GM23338 (cell line): ENCODE results near the gene RPS6KA4. TPM values are rescaled to one million over a fixed set of nuclear protein-coding genes. Genes with fewer than 3 reads are reported as not detected.
A peak's percentile ranks its signal among the peaks of the same experiment; 100 is the strongest.

Experiments used
- ATAC-seq: fragments of 200-7000 bp; cut with Tn5 transposase; 3 replicates; pipeline ENCODE4 v1.9.1; 2020
- DNase-seq: peaks from one replicate; pipeline ENCODE4 v3.0.0-alpha.2; 2015; ENCODE audit warnings: low spot score
- H2AFZ ChIP-seq: fragments of 200-600 bp; sonication (generic); 2 replicates; pipeline ENCODE4 v1.8.0; 2016; ENCODE audit warnings: antibody characterized with exemption, mild to moderate bottlenecking, moderate library complexity
- H3F3A ChIP-seq: fragments of 200-600 bp; sonication (generic); replicated peaks from 2 replicates; pipeline ENCODE4 v1.8.0; 2017; ENCODE audit warnings: antibody characterized with exemption, mixed run types, low read depth
- H3K27ac ChIP-seq: fragments of 200-600 bp; sonication (generic); 2 replicates; pipeline ENCODE4 v1.6.1; 2016; ENCODE audit warnings: low read depth
- H3K27me3 ChIP-seq: fragments of 200-600 bp; sonication (generic); 2 replicates; pipeline ENCODE4 v1.8.0; 2016; ENCODE audit warnings: mild to moderate bottlenecking, mixed run types, moderate library complexity; ENCODE audit not compliant: insufficient read depth
- H3K36me3 ChIP-seq: fragments of 200-600 bp; sonication (generic); 2 replicates; pipeline ENCODE4 v1.8.0; 2016; ENCODE audit warnings: mild to moderate bottlenecking; ENCODE audit not compliant: insufficient read depth
- H3K4me1 ChIP-seq: fragments of 200-600 bp; sonication (generic); 2 replicates; pipeline ENCODE4 v1.8.0; 2016; ENCODE audit warnings: mild to moderate bottlenecking, moderate library complexity; ENCODE audit not compliant: insufficient read depth
- H3K4me2 ChIP-seq: fragments of 200-600 bp; sonication (generic); 2 replicates; pipeline ENCODE4 v1.7.1; 2017; ENCODE audit warnings: mixed run types
- H3K4me3 ChIP-seq: fragments of 200-600 bp; sonication (generic); 2 replicates; pipeline ENCODE4 v1.6.1; 2016; ENCODE audit warnings: mixed run types
- H3K79me2 ChIP-seq: fragments of 200-600 bp; sonication (generic); replicated peaks from 2 replicates; pipeline ENCODE4 v1.8.0; 2017; ENCODE audit warnings: mild to moderate bottlenecking; ENCODE audit not compliant: insufficient read depth
- H3K9me2 ChIP-seq: fragments of 200-600 bp; sonication (generic); 2 replicates; pipeline ENCODE4 v1.8.0; 2017; ENCODE audit not compliant: insufficient read depth
- H4K20me1 ChIP-seq: fragments of 200-600 bp; sonication (generic); replicated peaks from 2 replicates; pipeline ENCODE4 v1.8.0; 2017; ENCODE audit warnings: mild to moderate bottlenecking; ENCODE audit not compliant: insufficient read depth
- H3K27ac Mint-ChIP-seq: 2 replicates; pipeline ENCODE4 v1.8.0; 2020; ENCODE audit warnings: inconsistent platforms, mild to moderate bottlenecking, moderate library complexity, mixed read lengths
- H3K27me3 Mint-ChIP-seq: 3 replicates; pipeline ENCODE4 v1.8.0; 2022; ENCODE audit warnings: low read depth, mild to moderate bottlenecking, moderate library complexity, mixed read lengths, inconsistent platforms; ENCODE audit not compliant: insufficient read depth, poor library complexity
- H3K36me3 Mint-ChIP-seq: 3 replicates; pipeline ENCODE4 v1.8.0; 2021; ENCODE audit warnings: low read depth, mild to moderate bottlenecking, inconsistent platforms, moderate library complexity, mixed read lengths
- H3K4me1 Mint-ChIP-seq: 3 replicates; pipeline ENCODE4 v1.8.0; 2020; ENCODE audit warnings: mild to moderate bottlenecking, inconsistent platforms, mixed read lengths
- H3K4me3 Mint-ChIP-seq: 3 replicates; pipeline ENCODE4 v1.8.0; 2021; ENCODE audit warnings: moderate library complexity, mild to moderate bottlenecking, inconsistent platforms, mixed read lengths
- H3K9me3 Mint-ChIP-seq: 3 replicates; pipeline ENCODE4 v1.8.0; 2020; ENCODE audit warnings: moderate library complexity, mild to moderate bottlenecking, inconsistent platforms, mixed read lengths
- CREB1 ChIP-seq: fragments of 250-450 bp; sonication (Bioruptor Pico); IDR thresholded peaks from 2 replicates; pipeline ENCODE4 v1.5.0; 2020; ENCODE audit warnings: low read depth, mild to moderate bottlenecking, moderate library complexity
- EZH2 ChIP-seq: fragments of 200-600 bp; sonication (generic); IDR thresholded peaks from one replicate; pipeline ENCODE4 v1.8.0; 2017; ENCODE audit warnings: antibody characterized with exemption, mild to moderate bottlenecking, low read depth; ENCODE audit not compliant: unreplicated experiment
- EZH2phosphoT487 ChIP-seq: fragments of 200-600 bp; sonication (generic); IDR thresholded peaks from one replicate; pipeline ENCODE4 v1.8.1; 2018; ENCODE audit warnings: antibody characterized with exemption; ENCODE audit not compliant: unreplicated experiment
- POLR2AphosphoS5 ChIP-seq: IDR thresholded peaks from 2 replicates; pipeline ENCODE4 v1.6.1; 2016; ENCODE audit warnings: antibody characterized with exemption, low read depth
- polyA plus RNA-seq: library from polyadenylated mRNA; unstranded; fragments of >200 nt; fragmentation: Nextera tagmentation; extraction: Ambion mirVana; gene quantifications from 2 replicates; pipeline ENCODE4 v1.2.1, GENCODE V29; 2016
- total RNA-seq: library from RNA; depleted of rRNA; stranded (reverse); fragments of >200 nt; shearing (Covaris generic); gene quantifications from 2 replicates; pipeline ENCODE4 v1.2.3, GENCODE V29; 2014
- TF ChIP-seq, protein P1 (sequence below): fragments of 250-450 bp; sonication (Bioruptor Pico); IDR thresholded peaks from 2 replicates; pipeline ENCODE4 v1.5.0; 2020; ENCODE audit warnings: mild to moderate bottlenecking, moderate library complexity
- TF ChIP-seq, protein P2 (sequence below), 2 experiments: fragments of 200-600 bp in 1 of 2; sonication (generic) in 1 of 2; conservative IDR thresholded peaks; 2 replicates each; pipeline versions ENCODE4 v1.5.1 to v1.6.1; 2016 to 2017; ENCODE audit warnings: antibody characterized with exemption in 2 of 2, low read depth in 2 of 2, mild to moderate bottlenecking in 2 of 2, moderate library complexity in 1 of 2

RPS6KA4 gene
- total and polyA plus RNA-seq, 2 experiments from 2014 or later: 3.5 to 19.9 TPM

DNA sequence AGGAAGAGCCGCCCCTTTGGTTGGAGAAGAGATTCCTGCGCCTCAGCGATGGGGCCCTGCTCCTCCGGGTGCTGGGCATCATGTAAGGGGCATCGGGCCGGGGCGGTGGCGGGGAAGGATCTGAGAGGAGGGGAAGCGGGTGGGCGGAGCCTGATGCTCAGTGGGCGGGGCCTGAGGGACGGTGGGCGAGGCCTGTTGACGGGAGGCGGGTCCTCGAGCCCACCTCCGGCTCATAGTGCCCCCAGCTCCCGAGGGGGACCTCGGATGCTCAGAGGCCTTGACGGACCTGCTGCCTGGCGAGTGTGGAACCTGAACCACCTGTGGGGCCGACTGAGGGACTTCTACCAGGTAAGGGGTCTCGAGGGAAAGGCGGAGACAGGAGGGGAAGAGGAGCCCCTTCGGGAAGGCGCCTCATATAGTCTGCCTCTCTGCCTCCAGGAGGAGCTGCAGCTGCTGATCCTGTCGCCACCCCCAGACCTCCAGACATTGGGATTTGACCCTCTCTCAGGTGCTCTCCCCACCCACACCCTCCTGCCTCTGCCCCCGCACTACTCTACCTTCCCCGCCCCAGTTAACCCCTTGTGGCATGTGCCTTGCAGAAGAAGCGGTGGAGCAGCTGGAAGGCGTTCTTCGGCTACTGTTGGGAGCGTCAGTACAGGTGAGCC, 18.2 kb upstream of the RPS6KA4 start:
- peak; percentile 16; the same call in 1 of the 2 replicates for TF ChIP-seq CREB1 (CRISPR knock-in tag)
- no peak for TF ChIP-seq EZH2
- TF ChIP-seq, protein P1, sequence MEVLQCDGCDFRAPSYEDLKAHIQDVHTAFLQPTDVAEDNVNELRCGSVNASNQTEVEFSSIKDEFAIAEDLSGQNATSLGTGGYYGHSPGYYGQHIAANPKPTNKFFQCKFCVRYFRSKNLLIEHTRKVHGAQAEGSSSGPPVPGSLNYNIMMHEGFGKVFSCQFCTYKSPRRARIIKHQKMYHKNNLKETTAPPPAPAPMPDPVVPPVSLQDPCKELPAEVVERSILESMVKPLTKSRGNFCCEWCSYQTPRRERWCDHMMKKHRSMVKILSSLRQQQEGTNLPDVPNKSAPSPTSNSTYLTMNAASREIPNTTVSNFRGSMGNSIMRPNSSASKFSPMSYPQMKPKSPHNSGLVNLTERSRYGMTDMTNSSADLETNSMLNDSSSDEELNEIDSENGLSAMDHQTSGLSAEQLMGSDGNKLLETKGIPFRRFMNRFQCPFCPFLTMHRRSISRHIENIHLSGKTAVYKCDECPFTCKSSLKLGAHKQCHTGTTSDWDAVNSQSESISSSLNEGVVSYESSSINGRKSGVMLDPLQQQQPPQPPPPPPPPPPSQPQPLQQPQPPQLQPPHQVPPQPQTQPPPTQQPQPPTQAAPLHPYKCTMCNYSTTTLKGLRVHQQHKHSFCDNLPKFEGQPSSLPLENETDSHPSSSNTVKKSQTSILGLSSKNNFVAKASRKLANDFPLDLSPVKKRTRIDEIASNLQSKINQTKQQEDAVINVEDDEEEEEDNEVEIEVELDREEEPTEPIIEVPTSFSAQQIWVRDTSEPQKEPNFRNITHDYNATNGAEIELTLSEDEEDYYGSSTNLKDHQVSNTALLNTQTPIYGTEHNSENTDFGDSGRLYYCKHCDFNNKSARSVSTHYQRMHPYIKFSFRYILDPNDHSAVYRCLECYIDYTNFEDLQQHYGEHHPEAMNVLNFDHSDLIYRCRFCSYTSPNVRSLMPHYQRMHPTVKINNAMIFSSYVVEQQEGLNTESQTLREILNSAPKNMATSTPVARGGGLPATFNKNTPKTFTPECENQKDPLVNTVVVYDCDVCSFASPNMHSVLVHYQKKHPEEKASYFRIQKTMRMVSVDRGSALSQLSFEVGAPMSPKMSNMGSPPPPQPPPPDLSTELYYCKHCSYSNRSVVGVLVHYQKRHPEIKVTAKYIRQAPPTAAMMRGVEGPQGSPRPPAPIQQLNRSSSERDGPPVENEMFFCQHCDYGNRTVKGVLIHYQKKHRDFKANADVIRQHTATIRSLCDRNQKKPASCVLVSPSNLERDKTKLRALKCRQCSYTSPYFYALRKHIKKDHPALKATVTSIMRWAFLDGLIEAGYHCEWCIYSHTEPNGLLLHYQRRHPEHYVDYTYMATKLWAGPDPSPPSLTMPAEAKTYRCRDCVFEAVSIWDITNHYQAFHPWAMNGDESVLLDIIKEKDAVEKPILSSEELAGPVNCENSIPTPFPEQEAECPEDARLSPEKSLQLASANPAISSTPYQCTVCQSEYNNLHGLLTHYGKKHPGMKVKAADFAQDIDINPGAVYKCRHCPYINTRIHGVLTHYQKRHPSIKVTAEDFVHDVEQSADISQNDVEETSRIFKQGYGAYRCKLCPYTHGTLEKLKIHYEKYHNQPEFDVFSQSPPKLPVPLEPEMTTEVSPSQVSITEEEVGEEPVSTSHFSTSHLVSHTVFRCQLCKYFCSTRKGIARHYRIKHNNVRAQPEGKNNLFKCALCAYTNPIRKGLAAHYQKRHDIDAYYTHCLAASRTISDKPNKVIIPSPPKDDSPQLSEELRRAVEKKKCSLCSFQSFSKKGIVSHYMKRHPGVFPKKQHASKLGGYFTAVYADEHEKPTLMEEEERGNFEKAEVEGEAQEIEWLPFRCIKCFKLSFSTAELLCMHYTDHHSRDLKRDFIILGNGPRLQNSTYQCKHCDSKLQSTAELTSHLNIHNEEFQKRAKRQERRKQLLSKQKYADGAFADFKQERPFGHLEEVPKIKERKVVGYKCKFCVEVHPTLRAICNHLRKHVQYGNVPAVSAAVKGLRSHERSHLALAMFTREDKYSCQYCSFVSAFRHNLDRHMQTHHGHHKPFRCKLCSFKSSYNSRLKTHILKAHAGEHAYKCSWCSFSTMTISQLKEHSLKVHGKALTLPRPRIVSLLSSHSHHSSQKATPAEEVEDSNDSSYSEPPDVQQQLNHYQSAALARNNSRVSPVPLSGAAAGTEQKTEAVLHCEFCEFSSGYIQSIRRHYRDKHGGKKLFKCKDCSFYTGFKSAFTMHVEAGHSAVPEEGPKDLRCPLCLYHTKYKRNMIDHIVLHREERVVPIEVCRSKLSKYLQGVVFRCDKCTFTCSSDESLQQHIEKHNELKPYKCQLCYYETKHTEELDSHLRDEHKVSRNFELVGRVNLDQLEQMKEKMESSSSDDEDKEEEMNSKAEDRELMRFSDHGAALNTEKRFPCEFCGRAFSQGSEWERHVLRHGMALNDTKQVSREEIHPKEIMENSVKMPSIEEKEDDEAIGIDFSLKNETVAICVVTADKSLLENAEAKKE: no peak
- peak; percentile 64 for TF ChIP-seq POLR2AphosphoS5
- TF ChIP-seq EZH2phosphoT487: no peak
- TF ChIP-seq, protein P2, sequence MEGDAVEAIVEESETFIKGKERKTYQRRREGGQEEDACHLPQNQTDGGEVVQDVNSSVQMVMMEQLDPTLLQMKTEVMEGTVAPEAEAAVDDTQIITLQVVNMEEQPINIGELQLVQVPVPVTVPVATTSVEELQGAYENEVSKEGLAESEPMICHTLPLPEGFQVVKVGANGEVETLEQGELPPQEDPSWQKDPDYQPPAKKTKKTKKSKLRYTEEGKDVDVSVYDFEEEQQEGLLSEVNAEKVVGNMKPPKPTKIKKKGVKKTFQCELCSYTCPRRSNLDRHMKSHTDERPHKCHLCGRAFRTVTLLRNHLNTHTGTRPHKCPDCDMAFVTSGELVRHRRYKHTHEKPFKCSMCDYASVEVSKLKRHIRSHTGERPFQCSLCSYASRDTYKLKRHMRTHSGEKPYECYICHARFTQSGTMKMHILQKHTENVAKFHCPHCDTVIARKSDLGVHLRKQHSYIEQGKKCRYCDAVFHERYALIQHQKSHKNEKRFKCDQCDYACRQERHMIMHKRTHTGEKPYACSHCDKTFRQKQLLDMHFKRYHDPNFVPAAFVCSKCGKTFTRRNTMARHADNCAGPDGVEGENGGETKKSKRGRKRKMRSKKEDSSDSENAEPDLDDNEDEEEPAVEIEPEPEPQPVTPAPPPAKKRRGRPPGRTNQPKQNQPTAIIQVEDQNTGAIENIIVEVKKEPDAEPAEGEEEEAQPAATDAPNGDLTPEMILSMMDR (conservative IDR thresholded peaks at IDR 0.05; ENCODE audit: low read depth in 2 of 2): peak; percentile 48 to 56
- peak; percentile 59 for ATAC-seq
- H3K79me2 ChIP-seq: no peaks in the 10 kb centered on the region
- H3K27ac ChIP-seq: no peak overlapping the region
- H3K4me3 Mint-ChIP-seq: peak overlapping the region; percentile 73
- no peak overlapping the region for H3K27ac Mint-ChIP-seq
- peaks cover 26% of the 10 kb centered on the region for H3K27me3 Mint-ChIP-seq
- H3K4me1 ChIP-seq: peaks cover 11% of the 10 kb centered on the region; the same call in 1 of the 2 replicates
- H3K4me2 ChIP-seq: peak overlapping the region; percentile 93
- H3K9me3 Mint-ChIP-seq: no peaks in the 10 kb centered on the region
- H3K9me2 ChIP-seq: no peaks in the 10 kb centered on the region
- peaks cover 12% of the 10 kb centered on the region for H3K4me1 Mint-ChIP-seq
- no peaks in the 10 kb centered on the region; the same call in 2 of the 3 replicates for H3K36me3 Mint-ChIP-seq
- H2AFZ ChIP-seq: peak overlapping the region; percentile 97
- H3K36me3 ChIP-seq: no peaks in the 10 kb centered on the region
- peak; percentile 90 for DNase-seq
- no peaks in the 10 kb centered on the region for H4K20me1 ChIP-seq
- no peaks in the 10 kb centered on the region for H3K27me3 ChIP-seq
- 0 out of 2 replicates have a peak, but pooled peaks cover 5% of the 10 kb centered on the region for H3F3A ChIP-seq
- H3K4me3 ChIP-seq: peak overlapping the region; percentile 74
